ENCODE data around the gene ASCL3. TPM values are rescaled to one million over a fixed set of nuclear protein-coding genes. Genes with fewer than 3 reads are reported as not detected.

Gene ASCL3
- total and polyA plus RNA-seq, 4 donors = 0.26 TPM; not detected in 3

Small RNA genes within 50 kb of the gene (small RNA-seq; reads per million reads assigned to genes)
- not detected for gene RF00019 (ENCODE audit: low replicate concordance)

Other genes starting within 250 kb of the ASCL3 start
- 10 to 100 TPM; 21.3 to 29.6 TPM for gene AKIP1, start 31.8 kb downstream of the ASCL3 start, total RNA-seq
- 10 to 100 TPM; 33.4 to 43.6 TPM for gene AKIP1, start 31.8 kb downstream of the ASCL3 start, polyA plus RNA-seq (ENCODE audit: insufficient read length in 2 of 2)
- gene C11orf16, start 10.1 kb downstream of the ASCL3 start, total RNA-seq = under 1 TPM in 1 of 2 donors, not detected in 1; 0.99 TPM
- gene C11orf16, start 10.1 kb downstream of the ASCL3 start, polyA plus RNA-seq (ENCODE audit: insufficient read length in 2 of 2) = 1 to 10 TPM in 1 of 2 donors, under 1 TPM in 1; 0.30 to 1.1 TPM
- gene TMEM9B, start 21.4 kb upstream of the ASCL3 start, total RNA-seq = 10 to 100 TPM; 57.2 to 74.4 TPM
- 100 to 1,000 TPM; 117 to 134 TPM for gene TMEM9B, start 21.4 kb upstream of the ASCL3 start, polyA plus RNA-seq (ENCODE audit: insufficient read length in 2 of 2)
- gene NRIP3, start 61.0 kb upstream of the ASCL3 start, total RNA-seq = 10 to 100 TPM in 1 of 2 donors, 1 to 10 TPM in 1; 9.9 to 57.1 TPM
- 10 to 100 TPM; 27.3 to 31.5 TPM for gene NRIP3, start 61.0 kb upstream of the ASCL3 start, polyA plus RNA-seq (ENCODE audit: insufficient read length in 2 of 2)
- gene SCUBE2, start 148.6 kb upstream of the ASCL3 start, total RNA-seq = 10 to 100 TPM; 15.9 to 21.4 TPM
- 10 to 100 TPM; 23.9 to 29.4 TPM for gene SCUBE2, start 148.6 kb upstream of the ASCL3 start, polyA plus RNA-seq (ENCODE audit: insufficient read length in 2 of 2)

All from spinal cord (tissue), 4 donors.